GM19463 (cell line): ENCODE results near the gene VAC14.
"Not testable (repeated sequence)": the region's sequence is repeated elsewhere in the genome, so short reads cannot be mapped to it uniquely, and the experiment has no call there.

Source experiments
- ATAC-seq: cut with Tn5 transposase; IDR thresholded peaks from one replicate; pipeline ENCODE4 v1.9.1; 2021; ENCODE audit warnings: mild to moderate bottlenecking, moderate library complexity; ENCODE audit not compliant: unreplicated experiment

The VAC14 gene

DNA sequence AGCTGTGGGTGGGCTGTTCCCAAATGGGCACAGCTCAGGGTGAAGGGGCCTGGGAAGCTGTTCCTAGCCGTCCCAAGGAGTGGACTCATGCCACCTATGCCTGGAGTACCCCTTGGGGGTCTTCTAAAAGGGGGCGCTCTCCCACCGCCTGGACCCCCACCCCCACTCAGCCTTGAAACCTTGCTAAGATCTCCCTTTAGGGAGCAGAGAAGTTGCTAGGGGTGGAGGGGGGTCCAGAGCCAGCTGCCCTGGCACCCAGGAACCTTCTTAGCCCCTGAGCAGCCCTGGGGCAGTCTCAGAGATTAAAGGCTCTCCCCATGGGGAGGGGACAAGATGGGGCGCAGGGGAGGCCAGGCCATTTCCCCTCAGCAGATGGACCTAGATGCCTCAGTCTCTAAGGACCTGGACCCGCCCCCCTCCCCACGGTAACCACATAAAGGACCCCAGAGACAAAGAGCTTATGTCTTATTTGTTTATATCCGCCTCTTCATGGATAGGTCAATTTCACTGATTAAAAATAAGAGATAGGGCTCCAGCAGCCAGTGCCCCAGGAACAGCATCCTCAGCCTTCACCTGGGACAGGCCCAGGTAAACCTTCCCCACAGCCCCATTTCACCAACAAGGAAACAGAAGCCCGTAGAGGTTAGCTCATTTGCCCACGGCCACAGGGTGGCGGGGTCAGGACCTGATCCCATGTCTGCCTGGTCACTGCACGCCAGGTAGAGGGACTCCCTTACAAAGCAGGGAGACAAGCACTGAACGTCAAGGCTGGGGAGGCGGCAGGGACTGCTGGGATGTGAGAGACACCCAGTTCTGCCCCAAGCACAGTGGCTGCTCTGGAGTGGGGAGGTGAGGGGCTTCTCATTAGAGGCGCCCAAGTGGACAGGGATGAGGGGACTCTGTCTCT, 118.5 kb downstream of the VAC14 start:
- no peak for ATAC-seq

DNA sequence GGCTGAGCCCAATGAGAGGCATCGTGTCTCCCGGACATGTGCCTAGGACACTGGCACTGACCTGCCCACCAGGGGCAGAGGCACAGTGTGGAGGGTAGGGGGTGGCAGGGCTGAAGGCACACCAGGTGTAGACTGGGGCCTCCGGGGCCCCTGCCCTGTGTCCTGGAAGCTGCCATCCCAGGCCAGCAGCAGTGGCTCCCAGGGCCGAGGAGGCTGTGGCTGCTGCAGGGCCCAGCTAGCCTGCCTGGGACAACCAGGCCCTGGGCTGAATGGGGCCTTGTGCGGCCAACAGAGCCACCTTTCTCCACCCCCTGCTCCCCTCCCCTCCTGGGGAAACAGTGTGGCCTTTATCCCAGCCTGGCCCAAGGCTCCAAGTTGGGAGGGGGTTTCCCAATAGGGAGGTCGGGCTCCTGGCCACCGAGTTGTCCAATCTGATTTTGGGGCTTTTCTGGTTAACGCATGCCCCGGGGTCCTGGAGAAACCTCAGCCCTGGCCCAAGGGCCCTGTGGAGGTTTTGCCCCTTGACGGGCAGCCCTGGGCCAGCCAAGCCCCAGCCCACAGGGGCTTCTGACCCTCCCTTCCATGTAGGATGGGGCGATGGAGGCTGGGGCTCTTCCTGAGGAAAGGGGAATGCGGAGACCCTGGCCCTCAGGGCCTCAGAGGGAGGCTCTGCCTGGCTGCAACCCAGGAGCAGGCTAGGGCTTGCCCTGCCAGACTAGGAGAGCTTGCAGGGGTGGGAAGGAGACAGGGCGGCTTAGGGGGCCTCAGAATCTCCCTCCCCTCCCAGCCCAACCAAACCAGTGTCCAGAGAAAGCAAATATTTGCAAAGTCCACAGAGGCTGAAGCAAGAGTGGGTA, 119.3 kb downstream of the VAC14 start:
- ATAC-seq = no peak

DNA sequence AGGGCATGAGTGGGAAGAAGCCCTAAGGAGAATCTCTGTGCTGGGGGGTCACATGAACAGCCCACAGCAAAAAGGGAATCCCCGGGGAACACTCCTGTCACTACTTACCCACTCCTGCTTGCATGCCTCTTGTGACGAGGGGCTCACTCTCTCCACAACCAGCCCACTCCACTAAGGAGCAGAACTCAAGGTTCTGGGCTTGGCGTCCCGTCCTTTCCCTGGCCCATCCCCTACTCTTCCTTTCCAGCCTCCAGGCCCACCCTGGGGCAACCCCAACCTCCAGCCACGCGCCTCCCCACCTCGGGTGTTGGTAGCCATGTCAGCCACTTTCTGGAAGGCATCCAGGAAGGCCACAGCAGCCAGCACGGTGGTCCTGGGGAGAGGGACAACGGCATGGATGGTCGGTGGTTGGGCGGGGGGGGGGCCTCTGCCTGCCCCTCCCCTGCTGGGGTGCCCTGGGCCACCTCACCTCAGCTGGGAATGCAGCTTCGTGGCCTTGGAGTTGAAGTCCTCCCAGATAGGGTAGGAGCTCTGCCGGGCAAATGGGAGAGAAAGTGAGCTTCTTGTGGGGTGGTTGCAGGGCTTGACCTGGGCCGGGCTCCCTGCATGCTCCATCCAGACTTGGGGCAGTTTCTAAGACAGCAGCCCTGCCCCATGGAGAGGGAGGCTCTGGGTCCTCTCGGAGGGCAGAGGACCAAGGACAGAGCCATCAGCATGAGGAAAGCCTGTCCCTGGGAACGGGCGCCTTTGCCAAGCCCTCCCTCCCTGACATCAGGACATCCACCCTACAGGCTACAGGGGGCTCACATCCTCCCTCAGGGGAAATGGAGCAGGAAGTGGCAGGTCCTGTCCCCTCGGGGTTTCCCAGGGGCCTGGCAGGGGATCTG, 120.2 kb downstream of the VAC14 start:
- no peak for ATAC-seq

DNA sequence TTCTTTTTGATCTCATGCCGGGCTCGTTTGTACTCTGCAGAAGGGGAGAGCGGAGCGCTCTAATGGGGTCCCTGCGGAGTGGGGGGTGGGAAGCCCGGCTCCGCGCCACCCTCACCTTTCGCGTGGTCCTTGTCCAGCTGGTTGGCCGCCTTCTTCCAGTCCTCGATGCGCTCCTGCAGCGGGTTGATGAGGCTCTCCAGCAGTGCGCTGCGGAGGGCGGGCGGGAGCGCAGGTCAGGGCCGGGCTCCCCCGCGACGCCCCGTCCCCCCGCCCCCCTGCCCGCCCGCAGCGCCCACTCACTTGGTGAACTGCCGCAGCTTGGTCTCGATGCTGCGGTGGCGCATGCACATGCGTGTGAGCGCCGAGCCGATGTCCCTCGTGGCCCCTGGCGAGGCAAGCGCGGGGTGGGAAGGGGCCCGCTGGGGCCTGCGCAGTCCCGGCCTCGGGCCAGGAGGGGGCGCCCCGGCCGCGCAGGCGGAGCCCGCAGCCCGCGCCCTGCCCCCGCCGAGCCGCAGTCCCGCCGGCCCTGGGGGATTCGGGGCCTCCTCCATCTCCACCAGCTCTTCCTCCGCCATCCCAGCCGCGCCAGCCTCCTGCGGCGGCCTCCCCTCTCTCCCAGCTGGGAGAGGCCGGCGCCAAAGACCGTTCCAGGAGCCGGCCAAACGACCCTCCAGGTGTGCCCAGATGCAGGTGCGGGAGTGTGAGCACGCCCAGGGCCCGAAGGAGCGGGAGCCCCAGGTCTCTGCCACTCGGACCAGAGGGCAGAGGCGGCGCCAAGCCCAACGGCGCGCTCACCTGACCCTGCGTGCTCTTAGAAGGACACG, 121.1 kb downstream of the VAC14 start:
- no peak for ATAC-seq

DNA sequence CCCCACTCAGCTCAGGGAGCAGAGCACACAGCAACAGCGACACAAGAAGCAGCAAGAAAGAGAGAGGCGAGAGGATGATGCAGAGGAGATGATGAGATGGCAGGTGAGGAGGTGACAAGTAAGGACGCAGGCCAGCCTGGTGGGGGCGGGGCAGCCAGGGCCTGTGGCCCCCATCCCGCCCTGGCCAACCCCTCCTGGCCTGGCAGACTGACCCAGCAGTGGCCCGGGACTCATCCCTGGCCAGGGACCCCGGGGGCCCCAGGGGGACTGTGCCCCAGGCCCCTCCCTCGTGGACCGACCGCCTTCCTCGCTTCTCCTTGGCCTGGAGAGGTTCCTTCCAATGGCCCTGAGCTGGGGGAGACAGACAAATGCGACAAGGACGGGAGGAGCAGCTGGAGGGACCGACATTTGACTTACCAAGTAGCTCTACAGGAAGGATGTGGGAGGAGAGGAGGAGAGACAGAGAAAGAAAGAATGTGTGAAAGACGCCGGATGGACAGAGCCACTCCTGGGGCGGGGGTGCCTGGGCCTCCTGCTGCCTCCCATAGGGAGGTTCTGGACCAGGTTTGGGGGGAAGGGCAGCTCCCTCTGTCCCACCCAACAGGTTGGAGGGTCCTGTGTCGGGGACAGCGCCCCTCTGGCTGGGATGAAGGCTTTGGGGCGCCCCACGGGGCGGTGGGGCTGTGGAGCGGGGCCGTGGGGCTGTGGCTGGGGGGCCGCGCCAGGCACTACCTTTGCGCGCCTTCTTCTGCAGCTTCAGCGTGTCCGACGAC, 121.9 kb downstream of the VAC14 start:
- ATAC-seq = no peak

DNA sequence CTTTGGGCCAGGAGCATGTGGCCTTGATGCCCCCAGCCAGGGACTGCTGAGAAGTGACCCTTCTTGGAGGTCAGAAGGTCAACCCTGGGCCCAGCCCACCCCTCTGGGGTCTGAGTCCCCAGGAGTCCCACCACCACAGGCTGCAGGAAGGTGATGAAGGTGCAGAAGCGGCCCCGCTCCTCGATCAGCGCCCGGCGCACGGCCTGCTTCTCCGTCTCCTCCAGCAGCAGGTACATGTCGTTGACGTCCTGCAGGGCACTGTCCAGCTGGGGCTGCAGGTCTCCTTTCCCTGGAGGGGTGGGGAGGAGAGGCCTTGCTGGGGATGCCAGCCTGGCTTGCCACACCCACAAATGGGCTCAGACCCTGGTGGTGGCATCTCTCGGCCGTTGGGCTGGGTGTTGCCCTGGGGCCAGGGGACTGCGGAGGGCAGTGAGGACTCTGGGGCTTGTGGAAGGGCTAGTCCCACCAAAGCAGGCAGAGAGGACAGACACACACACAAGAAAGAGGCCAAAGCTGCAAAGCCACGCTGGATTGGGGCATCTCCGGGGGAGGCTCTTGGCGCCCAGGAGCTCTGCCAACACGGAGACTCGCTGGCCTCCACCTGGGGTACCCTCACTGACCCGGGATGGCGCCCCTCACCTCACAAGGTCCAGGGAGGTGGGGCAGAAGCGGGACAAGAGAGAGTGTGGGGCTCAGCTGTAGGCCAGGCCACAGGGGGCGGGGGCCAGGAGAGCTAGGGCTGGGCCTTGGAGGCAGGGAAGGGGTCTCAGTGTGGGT, 122.6 kb downstream of the VAC14 start:
- ATAC-seq = no peak

DNA sequence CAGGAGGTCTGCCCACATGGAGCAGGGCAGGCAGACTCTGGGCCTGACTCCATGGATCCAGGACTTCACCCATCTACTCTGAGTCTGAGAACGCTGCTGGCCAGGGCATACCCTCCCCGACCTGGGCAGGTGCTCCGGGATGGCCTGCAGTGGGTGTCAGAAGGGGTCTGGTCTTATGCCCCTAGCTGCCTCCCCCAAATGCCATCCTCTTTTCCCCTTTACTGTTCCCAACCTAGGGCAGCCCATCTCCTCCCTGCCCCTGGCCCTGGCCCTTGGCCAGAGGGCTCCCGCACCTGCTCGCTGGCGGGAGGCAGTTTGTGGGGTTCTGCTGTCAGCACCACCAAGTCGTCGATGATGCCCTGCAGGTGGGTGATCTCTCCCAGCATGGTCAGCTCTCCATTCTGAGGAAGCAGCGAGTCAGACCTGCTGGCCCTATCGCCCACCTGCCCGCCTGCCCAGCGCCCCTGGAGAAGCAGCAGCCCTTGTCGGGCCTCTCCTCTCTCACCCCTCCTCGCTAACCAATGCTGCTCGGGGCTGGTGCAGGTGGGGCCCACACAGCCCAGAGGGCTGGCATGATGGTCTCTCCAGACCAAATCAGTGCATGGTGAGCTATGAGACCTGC, 123.3 kb downstream of the VAC14 start:
- no peak for ATAC-seq

DNA sequence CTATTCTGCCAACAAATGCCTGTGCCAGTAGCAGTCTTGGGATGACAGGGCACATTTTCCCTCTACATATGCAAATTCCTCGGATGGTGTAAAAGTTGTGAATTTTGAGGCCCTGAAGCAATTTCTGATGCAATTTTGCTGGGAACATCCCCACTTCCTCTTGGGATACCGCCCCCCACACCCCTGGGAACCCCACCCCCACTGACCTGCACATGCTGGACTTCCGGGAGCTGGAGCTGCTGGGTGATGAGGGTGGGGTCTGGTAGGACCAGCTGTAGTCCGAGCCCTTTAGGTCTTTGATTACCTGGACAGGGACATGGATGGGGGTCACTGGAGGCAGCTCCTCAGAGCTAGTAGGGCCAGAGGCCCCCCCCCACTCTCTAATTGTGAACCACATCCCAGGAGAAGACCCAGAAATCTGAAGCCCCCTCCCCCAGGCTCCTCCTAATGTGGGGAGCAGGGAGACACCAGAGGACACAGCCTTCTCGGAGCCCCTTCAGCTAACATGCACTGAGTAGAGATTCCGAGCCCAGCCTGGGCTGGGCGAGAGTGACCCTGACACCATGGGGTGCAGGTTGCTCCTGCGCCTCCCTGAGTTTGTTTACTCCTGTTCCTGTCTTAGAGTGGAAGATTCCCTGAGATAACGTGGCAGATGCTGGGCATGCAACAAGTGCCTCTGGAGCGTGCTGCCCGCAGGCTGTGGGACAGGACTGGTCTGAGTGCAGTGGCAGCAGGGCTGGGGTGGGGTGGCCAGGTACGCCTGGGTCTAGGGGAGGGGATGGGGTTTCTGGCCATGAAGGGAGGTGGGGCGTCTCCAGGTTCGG, 124.1 kb downstream of the VAC14 start:
- no peak for ATAC-seq

DNA sequence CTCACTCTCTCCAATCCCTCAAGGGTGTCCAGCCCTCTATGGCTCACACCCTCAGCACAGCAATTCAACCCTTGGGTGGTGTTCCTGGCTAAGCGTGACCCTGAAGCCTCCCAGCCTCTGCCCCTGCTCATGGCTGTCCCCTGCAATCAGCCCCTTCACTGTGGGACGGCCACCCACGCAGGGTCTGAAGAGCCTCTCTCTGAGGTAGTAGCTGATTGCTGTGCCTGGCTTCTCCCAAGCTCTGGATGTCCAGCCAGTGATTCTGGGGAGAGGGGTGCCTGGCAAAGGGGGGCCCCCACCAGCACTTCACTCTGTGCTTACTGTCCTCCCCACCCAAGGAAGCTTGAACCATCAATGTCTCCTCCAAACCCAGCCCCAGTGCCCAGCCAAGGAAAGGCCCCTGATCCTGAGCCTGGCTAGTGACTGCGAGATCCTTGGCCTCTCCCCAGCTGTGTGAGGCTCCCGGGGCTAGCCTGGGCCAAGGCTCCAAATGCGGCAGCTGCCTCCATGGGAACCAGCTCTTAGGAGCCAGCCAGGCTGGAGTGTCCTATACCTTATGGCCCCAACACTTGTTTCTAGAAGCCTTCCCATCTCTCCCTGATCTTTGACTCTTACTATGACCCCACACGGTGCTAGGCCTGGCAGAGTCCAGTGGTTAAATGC, 125.0 kb downstream of the VAC14 start:
- ATAC-seq = no peak

DNA sequence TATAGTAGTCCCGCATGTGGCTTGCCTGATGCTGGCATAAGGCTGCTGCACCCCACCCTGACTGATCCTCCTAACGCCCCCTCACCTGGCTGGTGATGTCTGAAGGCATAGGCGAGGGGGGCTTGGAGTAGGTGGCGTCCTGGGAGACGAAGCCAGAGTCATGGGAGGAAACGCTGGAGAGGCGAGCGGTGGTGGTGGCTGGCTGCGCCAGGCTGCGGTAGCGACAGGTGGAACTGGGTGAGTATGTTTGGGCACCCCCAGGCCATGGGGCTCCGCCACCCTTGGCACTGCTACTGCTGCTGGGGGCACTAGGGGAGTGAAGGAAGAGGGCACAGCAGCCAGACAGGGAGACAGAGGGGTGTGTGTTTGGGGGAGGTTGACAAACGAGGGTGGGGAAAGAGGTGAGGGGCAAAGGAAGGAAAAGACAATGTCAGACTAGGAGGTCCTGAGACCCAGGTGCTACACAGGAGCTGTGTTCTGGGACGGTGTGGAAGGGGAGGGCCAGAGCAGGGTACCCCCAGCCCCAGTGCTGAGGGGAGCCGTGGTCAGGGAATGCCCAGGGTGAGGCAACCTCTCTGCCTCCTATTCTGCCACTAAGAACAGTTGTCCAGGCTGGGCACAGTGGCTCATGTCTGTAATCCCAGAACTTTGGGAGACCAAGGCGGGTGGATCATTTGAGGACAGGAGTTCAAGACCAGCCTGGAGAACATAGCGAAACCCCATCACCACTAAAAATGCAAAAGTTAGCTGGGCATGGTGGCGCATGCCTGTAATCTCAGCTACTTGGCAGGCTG, 126.5 kb downstream of the VAC14 start:
- no peak for ATAC-seq

DNA sequence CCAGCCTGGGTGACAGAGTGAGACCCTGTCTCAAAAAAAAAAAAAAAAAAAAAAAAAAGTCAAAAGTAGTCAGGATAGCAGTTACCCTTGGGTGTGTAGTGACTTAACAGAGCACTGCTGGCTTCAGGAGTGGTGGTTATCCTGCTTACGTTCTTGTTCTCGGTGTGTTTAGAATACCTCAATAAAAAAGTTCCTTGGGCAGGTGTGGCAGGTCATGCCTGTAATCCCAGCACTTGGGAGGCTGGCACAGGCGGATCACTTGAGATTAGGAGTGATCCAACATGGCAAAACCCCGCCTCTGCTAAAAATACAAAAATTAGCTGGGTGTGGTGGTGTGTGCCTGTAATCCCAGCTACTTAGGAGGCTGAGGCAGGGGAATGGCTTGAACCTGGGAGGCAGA, 130.0 kb downstream of the VAC14 start:
- not testable (repeated sequence) for ATAC-seq

DNA sequence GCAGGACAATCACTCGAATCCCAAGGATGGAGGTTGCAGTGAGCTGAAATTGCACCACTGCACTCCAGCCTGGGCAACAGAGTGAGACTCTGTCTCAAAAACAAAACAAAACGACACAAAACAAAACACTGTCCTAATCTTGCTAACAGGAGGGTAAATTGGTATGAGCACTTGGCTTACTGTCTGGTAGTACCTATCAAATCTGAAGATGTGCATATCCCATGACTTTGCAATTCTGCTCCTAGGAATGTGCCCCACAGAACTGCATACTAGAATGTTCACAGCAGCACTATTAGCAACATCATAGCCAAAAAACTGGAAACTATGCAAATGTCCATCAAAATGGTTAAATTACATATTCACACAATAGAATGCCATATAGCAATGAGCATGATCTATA, 130.8 kb downstream of the VAC14 start:
- ATAC-seq = no peak

DNA sequence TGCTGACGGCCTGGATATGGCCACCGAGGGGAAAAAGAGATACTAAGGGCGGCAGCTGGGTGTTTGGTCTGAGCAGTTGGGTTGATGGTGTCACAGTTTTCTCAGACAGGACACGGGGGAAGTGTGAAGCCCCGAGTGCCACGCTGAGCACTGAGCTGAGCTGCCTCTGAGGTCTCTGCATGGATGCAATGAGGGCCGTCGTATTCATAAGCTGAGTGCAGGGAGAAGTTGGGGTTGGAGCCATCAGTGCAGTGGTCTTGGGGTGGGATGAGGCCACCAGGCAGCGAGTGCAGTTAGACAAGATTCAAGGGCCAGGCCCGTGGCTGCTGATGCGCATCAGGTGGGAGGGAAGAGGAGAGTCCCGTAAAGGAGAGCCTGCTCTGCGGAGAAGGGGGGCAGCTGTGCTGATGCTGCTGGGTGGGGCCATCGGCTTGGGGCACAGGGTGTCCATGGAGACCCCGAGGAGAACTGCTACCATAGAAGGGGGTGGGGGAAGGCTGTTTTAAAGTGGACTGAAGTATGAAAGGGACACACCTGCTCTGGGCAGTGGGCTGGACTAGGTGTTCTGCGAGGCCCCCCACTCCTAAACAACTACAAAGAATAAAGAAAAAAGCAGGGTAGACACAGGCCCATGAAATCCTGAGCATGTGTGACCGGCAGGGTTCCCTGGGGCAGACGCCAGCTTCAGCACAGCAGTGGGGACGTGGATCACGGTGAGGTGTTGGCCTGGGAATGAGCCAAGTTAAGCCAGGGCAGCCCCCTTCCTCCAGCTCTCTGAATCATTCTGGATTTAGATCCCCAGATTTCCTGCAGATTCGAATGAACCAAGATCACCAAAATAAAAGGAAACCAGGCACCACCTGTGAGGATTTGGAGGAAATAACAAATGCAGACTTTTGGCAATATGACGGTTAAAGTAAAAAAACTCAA, 134.9 kb downstream of the VAC14 start:
- no peak for ATAC-seq

DNA sequence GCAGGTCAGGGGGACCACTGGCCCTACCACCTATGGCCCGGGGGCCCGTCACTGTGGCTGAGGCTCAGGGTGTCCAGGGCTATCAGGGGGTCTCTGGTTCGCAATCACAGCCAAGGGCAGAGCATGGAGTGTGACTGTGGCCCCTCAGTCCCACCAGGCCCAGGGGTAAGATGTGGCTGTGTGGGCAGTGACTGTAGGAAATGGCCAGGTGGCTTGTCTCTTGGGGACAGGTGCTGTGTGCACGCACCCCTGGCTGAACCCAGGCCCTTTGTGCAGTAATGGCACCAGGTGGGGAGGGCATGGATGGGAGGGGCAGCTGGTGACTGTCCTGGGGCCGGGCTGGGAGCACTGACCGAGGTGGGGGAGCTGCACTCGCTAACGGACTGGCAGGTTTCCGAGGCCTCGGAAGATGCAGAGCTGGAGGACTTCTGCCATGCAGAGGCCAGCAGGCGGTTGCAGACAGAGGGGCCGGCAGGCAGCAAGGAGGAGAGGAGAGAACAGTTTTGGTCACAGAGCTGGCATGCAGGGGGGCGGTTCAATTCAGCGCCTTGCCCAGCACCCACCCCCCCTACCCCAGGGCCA, 135.8 kb downstream of the VAC14 start:
- ATAC-seq = no peak
